ENCODE measurements around the gene PPIP5K1. TPM values are rescaled to one million over a fixed set of nuclear protein-coding genes. Genes with fewer than 3 reads are reported as not detected.
A peak's percentile ranks its signal among the peaks of the same experiment; 100 is the strongest.

The PPIP5K1 gene
- total and polyA plus RNA-seq, 9 of the 15 experiments (the other 6 are each of a cell fraction or from before 2014, with no cell fraction given): 2.5 to 74.6 (median 35.1) TPM

DNA sequence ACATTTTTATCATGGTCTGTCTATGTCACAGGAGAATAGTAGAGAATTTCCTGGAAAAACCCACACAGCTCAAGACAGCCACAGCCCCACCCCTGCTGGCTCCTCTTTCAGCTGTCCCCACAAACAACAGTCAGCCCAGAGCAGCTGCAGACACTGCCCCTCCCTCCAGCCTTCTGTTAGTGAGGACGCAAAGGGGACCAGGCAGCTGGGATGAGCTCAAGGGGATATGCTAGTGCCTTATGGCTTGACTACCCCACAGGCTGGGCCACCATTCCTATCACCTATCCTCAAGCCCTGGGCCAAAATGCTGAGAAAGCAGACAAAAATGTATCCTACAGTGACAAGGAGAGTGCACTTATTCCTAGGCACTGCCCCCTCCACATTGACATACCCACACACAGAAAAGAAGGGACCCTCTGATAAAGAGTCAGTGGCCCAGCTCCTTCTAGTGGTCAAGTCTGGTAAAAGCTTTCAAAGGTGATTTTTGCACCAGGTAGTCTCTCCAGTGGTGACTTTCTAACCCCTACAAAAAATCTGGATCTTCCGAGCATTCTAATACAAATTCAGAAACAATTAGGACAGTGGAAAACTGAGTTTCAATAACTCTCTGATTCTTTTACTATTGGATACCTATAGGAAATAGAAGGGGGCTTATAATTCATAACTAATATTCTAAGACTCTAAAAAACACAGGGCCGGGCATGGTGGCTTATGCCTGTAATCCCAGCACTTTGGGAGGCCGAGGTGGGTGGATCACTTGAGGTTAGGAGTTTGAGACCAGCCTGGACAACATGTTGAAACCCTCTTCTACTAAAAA is 75.6 kb downstream of the PPIP5K1 start (continued):
- TF ChIP-seq, protein P1, sequence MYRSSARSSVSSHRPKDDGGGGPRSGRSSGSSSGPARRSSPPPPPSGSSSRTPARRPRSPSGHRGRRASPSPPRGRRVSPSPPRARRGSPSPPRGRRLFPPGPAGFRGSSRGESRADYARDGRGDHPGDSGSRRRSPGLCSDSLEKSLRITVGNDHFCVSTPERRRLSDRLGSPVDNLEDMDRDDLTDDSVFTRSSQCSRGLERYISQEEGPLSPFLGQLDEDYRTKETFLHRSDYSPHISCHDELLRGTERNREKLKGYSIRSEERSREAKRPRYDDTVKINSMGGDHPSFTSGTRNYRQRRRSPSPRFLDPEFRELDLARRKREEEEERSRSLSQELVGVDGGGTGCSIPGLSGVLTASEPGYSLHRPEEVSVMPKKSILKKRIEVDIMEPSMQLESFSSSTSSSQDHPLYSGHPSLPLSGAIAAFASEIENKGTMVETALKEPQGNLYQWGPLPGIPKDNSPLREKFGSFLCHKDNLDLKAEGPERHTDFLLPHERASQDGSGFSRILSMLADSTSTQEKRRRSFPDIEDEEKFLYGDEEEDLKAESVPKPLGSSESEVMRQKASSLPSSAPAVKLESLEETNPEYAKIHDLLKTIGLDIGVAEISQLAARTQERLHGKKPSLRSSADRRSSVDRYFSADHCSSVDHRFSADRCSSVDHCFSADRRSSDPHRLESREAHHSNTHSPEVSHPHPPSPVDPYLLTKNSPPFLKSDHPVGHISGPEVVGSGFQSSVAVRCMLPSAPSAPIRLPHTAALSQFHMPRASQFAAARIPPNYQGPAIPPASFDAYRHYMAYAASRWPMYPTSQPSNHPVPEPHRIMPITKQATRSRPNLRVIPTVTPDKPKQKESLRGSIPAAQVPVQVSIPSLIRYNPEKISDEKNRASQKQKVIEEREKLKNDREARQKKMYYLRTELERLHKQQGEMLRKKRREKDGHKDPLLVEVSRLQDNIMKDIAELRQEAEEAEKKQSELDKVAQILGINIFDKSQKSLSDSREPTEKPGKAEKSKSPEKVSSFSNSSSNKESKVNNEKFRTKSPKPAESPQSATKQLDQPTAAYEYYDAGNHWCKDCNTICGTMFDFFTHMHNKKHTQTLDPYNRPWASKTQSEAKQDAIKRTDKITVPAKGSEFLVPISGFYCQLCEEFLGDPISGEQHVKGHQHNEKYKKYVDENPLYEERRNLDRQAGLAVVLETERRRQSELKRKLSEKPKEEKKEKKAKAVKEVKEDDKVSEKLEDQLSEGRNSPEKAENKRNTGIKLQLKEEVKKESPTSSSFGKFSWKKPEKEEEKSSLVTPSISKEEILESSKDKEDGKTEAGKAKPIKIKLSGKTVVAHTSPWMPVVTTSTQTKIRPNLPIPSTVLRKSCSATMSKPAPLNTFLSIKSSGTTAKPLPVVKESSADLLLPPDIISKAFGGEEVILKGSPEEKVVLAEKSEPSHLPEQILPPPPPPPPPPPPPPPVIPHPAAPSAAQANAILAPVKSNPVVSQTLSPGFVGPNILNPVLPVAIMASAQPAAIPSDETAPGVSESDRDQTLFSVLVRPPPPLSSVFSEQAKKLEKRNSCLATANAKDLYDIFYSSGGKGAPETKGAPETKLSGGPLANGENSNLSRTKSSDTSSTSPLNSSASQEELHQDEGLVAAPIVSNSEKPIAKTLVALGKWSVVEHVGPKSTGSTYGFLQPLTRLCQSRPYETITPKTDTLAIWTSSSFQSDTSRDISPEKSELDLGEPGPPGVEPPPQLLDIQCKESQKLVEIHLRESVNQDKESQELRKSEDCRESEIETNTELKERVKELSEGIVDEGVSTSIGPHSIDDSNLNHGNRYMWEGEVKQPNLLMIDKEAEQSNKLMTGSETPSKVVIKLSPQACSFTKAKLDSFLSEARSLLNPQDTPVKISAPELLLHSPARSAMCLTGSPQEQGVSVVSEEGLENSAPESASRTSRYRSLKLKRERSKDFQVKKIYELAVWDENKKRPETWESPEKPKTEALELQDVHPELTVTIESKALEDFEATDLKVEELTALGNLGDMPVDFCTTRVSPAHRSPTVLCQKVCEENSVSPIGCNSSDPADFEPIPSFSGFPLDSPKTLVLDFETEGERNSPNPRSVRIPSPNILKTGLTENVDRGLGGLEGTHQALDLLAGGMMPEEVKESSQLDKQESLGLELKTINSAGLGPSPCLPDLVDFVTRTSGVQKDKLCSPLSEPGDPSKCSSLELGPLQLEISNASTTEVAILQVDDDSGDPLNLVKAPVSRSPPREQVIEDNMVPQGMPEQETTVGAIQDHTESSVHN (IDR thresholded peaks at IDR 0.05; ENCODE audit: borderline replicate concordance in 1 of 2, low read depth in 1 of 2): no peak
- TF ChIP-seq MYBL2 (IDR thresholded peaks at IDR 0.05; ENCODE audit: low read depth) (no peak), MYBL2 (CRISPR knock-in tag; IDR thresholded peaks at IDR 0.05; ENCODE audit: borderline replicate concordance) (no peak), RBM22 (IDR thresholded peaks at IDR 0.05; ENCODE audit: low read depth, low read length, poor library complexity, severe bottlenecking) (no peak), NUFIP1 (IDR thresholded peaks at IDR 0.05; ENCODE audit: partially characterized antibody) (no peak), TBP (optimal IDR thresholded peaks at IDR 0.05; ENCODE audit: low read depth, low read length) (no peak), ZNF551 (CRISPR knock-in tag; IDR thresholded peaks at IDR 0.05) (no peak), ZNF143 (CRISPR knock-in tag; IDR thresholded peaks at IDR 0.05) (no peak), ESRRB (CRISPR knock-in tag; IDR thresholded peaks at IDR 0.05; ENCODE audit: borderline replicate concordance) (no peak), BRD4 (IDR thresholded peaks at IDR 0.05) (no peak), XRCC4 (IDR thresholded peaks at IDR 0.05; ENCODE audit: extremely low read depth, insufficient read depth, insufficient read length) (no peak), HNRNPL (IDR thresholded peaks at IDR 0.05; ENCODE audit: low read depth, low read length) (no peak), TAF9B (IDR thresholded peaks at IDR 0.05; ENCODE audit: partially characterized antibody) (peak; percentile 52), MAZ (CRISPR knock-in tag; conservative IDR thresholded peaks at IDR 0.05 in 1 of 2, IDR thresholded peaks at IDR 0.05 in 1 of 2) (peak in 1 of 2 experiments; percentile 90; a peak in 2 of 4 replicates), HDAC2 (IDR thresholded peaks at IDR 0.05) (peak; percentile 82)
- TF ChIP-seq, protein P2, sequence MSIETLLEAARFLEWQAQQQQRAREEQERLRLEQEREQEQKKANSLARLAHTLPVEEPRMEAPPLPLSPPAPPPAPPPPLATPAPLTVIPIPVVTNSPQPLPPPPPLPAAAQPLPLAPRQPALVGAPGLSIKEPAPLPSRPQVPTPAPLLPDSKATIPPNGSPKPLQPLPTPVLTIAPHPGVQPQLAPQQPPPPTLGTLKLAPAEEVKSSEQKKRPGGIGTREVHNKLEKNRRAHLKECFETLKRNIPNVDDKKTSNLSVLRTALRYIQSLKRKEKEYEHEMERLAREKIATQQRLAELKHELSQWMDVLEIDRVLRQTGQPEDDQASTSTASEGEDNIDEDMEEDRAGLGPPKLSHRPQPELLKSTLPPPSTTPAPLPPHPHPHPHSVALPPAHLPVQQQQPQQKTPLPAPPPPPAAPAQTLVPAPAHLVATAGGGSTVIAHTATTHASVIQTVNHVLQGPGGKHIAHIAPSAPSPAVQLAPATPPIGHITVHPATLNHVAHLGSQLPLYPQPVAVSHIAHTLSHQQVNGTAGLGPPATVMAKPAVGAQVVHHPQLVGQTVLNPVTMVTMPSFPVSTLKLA (conservative IDR thresholded peaks at IDR 0.05): peak in 1 of 2 experiments; percentile 64; a peak in 1 of 4 replicates
- TF ChIP-seq, protein P3, sequence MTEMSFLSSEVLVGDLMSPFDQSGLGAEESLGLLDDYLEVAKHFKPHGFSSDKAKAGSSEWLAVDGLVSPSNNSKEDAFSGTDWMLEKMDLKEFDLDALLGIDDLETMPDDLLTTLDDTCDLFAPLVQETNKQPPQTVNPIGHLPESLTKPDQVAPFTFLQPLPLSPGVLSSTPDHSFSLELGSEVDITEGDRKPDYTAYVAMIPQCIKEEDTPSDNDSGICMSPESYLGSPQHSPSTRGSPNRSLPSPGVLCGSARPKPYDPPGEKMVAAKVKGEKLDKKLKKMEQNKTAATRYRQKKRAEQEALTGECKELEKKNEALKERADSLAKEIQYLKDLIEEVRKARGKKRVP (CRISPR knock-in tag; IDR thresholded peaks at IDR 0.05): no peak

Data from K562 (cell line).